SK-N-MC (cell line): ENCODE data around the gene LRMDA.

ENCODE experiments used
- EZH2 ChIP-seq: fragments of 200-600 bp; sonication (generic); IDR thresholded peaks from one replicate; pipeline ENCODE4 v1.6.1; 2017; ENCODE audit warnings: antibody characterized with exemption
- POLR2AphosphoS5 ChIP-seq: IDR thresholded peaks from 2 replicates; pipeline ENCODE4 v1.6.1; 2012; ENCODE audit warnings: mild to moderate bottlenecking, low read depth, low read length, borderline replicate concordance

GRCh38 chr10:75826846-75827245 is 395.4 kb downstream of the LRMDA start:
- no peak for TF ChIP-seq EZH2
- no peak for TF ChIP-seq POLR2AphosphoS5
